Psoas muscle (tissue), 8 donors: Measurements from ENCODE around the gene MS4A15. TPM values are rescaled to one million over a fixed set of nuclear protein-coding genes. Genes with fewer than 3 reads are reported as not detected.

Experiments
- ATAC-seq, 4 donors: fragments of 200-7000 bp; cut with Tn5 transposase; one replicate each; pipeline ENCODE4 v1.9.1; 2020; ENCODE audit warnings: moderate library complexity in 3 of 4, mild to moderate bottlenecking in 2 of 4
- DNase-seq, 2 donors: peaks; one replicate each; pipeline ENCODE4 v3.0.0-alpha.2; 2020
- H3K27ac ChIP-seq: fragments of 200-600 bp; one replicate; pipeline ENCODE4 v1.8.0; 2022
- H3K27me3 ChIP-seq, 3 donors: fragments of 200-600 bp in 1 of 3; one replicate each; pipeline versions ENCODE4 v1.6.1 to v1.8.0; 2013 to 2022; ENCODE audit warnings: low read length in 2 of 3, mild to moderate bottlenecking in 2 of 3, moderate library complexity in 1 of 3; ENCODE audit not compliant: insufficient read depth in 3 of 3
- H3K36me3 ChIP-seq, 2 donors: fragments of 200-600 bp in 1 of 2; one replicate each; pipeline versions ENCODE4 v1.6.1 to v1.8.0; 2013 to 2022; ENCODE audit warnings: low read depth in 1 of 2, mild to moderate bottlenecking in 1 of 2, moderate library complexity in 1 of 2; ENCODE audit not compliant: insufficient read depth in 1 of 2
- H3K4me1 ChIP-seq: fragments of 200-600 bp; one replicate; pipeline ENCODE4 v1.8.0; 2022
- H3K4me3 ChIP-seq: fragments of 200-600 bp; one replicate; pipeline ENCODE4 v1.8.0; 2022; ENCODE audit warnings: mild to moderate bottlenecking
- H3K9me3 ChIP-seq: fragments of 200-600 bp; one replicate; pipeline ENCODE4 v1.8.0; 2022
- WGBS, 3 donors: extraction: QIAGEN DNeasy Blood & Tissue Kit; methylation state at CpG; one replicate each; pipeline versions ENCODE4 v1.1.6 to v1.1.7; 2013; 5-methylcytosine and 5-hydroxymethylcytosine counted together
- intact Hi-C, 2 donors: fragments of 100-400 bp; cut with DNase I; formaldehyde crosslinking; loops; one replicate each; pipeline versions ENCODE4 v1.11.0 to v1.14.2; 2022
- polyA plus RNA-seq, 3 donors: library from polyadenylated mRNA; stranded (reverse); fragments of 200-250 nt; gene quantifications; one replicate each; pipeline ENCODE4 v1.2.3, GENCODE V29; 2013
- total RNA-seq, 4 donors: library from RNA; stranded (reverse); fragmentation: NEBNext Ultra II Directional in 2 of 4; extraction: Animal tissue kit (Norgen Biotek cat#: 25700) in 2 of 4; gene quantifications; one replicate each; pipeline versions ENCODE4 v1.2.1 to v1.2.4, GENCODE V29; 2021 to 2023
- TF ChIP-seq, protein P1 (sequence below): fragments of 200-600 bp; IDR thresholded peaks from one replicate; pipeline ENCODE4 v1.8.0; 2022; ENCODE audit warnings: antibody characterized with exemption
- donor health status: healthy with polysubstance abuse.
- donor health status: DM: no; HTN: no; CAD: no; lungs with moderate emphysema.
- donor health status: Bipolar disorder and iron deficiency.
- donor health status: healthy.
- donor health status: DM: yes; HTN: yes; CAD: no.
- donor health status: DM: no; HTN: no; CAD: no.
- donor health status: DM: no; HTN: no; CAD: no.
- donor health status: DM: yes; HTN: yes; CAD: no.

The MS4A15 gene
- total and polyA plus RNA-seq, 7 donors = not detected

DNA sequence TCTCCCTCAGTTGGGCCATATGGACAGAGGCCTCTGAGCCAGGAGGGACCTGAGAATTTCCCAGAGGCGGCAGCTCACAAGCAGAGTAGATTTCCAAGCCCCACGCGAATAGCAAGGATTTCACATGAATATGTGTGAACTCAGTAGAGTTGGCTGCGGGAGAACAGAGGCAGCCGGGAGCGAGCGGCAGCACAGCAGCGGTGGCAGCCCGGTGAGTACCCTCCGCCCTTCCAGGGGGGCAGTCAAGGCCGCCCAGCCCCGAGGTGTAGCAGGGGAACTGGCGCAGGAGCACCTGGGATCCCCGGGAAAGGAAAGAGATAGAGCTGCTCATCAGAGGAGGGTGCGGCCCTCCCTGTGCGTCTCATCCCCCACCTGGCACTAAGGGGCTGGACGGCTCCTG is 8.4 kb upstream of the MS4A15 start:
- no peak overlapping the region for H3K27ac ChIP-seq
- DNase-seq = no peak
- no peaks in the 10 kb centered on the region for H3K4me1 ChIP-seq
- ATAC-seq = no peak
- intact Hi-C loops = no loop called here
- TF ChIP-seq, protein P1, sequence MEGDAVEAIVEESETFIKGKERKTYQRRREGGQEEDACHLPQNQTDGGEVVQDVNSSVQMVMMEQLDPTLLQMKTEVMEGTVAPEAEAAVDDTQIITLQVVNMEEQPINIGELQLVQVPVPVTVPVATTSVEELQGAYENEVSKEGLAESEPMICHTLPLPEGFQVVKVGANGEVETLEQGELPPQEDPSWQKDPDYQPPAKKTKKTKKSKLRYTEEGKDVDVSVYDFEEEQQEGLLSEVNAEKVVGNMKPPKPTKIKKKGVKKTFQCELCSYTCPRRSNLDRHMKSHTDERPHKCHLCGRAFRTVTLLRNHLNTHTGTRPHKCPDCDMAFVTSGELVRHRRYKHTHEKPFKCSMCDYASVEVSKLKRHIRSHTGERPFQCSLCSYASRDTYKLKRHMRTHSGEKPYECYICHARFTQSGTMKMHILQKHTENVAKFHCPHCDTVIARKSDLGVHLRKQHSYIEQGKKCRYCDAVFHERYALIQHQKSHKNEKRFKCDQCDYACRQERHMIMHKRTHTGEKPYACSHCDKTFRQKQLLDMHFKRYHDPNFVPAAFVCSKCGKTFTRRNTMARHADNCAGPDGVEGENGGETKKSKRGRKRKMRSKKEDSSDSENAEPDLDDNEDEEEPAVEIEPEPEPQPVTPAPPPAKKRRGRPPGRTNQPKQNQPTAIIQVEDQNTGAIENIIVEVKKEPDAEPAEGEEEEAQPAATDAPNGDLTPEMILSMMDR = no peak
- whole genome bisulfite sequencing, 3 donors = 82 to 86% (median 84%) methylated on average over 17 of the region's 17 CpGs
- H3K27me3 ChIP-seq = peaks cover 0 to 10% (median 0%) of the 10 kb centered on the region in 3 donors
- no peak overlapping the region for H3K4me3 ChIP-seq
- no peaks in the 10 kb centered on the region for H3K36me3 ChIP-seq
- no peaks in the 10 kb centered on the region for H3K9me3 ChIP-seq

DNA sequence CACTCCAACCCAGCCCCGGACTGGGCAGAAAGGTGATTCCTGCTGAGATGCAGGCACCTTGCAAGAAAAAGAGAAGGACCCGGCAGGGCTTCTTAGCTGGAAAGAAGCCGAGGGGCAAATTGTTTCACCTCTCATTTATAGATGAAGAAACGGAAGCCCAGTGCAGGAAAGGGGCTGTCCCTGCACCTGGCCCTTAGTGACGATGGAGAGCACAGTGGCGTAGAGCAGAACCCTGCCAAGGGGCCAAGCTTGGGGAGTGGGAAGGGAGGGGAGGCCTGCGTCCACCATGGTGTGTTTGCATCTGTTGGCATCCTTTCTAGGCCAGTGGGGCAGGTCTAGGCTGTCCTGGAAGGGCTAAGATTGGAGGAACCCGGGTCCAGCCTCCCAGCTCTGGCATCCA is 7.8 kb upstream of the MS4A15 start:
- 58 to 68% (median 64%) methylated on average over 8 of the region's 8 CpGs for WGBS, 3 donors
- TF ChIP-seq, protein P1 = no peak
- intact Hi-C loops = no loop called here
- DNase-seq = no peak
- no peak for ATAC-seq
- no peaks in the 10 kb centered on the region for H3K9me3 ChIP-seq
- no peaks in the 10 kb centered on the region for H3K4me1 ChIP-seq
- peaks cover 0 to 16% (median 0%) of the 10 kb centered on the region in 3 donors for H3K27me3 ChIP-seq
- H3K4me3 ChIP-seq = no peak overlapping the region
- H3K36me3 ChIP-seq = no peaks in the 10 kb centered on the region
- no peak overlapping the region for H3K27ac ChIP-seq

DNA sequence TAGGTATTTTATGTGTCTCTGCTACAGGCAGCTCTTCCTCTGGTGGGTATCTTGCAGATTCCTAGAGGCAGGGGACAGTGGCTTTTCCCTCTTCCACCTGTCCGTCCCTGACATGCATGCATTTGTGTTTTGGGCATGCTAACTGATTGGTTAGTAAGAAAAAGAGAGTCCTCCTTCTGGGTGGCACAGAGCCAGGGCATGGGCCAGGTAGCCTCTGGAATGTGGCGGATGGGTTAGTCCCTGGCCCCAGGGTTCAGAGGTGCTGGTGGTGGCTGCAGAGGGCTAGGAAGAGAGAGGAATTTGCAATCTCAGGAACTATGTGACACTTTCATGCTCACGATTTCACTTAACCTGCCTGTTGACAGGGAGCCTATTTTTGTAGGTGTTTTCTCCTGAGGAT is 5.8 kb upstream of the MS4A15 start:
- H3K27me3 ChIP-seq = peaks cover 0 to 17% (median 0%) of the 10 kb centered on the region in 3 donors
- H3K4me3 ChIP-seq = no peak overlapping the region
- intact Hi-C loops = no loop called here
- DNase-seq (no peak), ATAC-seq (no peak)
- H3K27ac ChIP-seq = no peak overlapping the region
- no peaks in the 10 kb centered on the region for H3K9me3 ChIP-seq
- H3K4me1 ChIP-seq = no peaks in the 10 kb centered on the region
- H3K36me3 ChIP-seq = no peaks in the 10 kb centered on the region
- 70 to 71% (median 70%) methylated on average over 3 of the region's 3 CpGs for WGBS, 3 donors
- TF ChIP-seq, protein P1 = no peak

DNA sequence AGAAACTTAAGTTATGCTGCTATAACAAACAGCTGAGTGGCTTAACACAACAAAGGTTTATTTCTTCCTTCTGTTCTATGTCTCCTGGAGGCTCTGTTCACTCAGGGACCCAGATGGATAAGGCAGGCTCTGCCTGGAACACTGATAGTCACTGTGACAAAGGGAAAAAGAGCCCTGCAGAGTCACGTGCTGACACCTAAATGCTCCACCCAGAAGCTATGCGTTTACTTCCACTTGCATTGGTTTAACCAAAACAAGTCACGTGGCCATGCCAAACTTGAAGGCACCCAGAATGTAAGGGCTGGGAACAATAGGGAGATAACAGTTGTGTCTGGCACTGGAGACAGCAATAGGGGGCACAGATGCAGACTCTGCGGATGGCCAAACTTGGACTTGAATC is 3.4 kb upstream of the MS4A15 start:
- TF ChIP-seq, protein P1 = no peak
- Histone ChIP-seq H3K4me1 (no peaks in the 10 kb centered on the region), H3K4me3 (no peak overlapping the region), H3K27ac (no peak overlapping the region), H3K27me3 (peaks cover 0 to 17% (median 0%) of the 10 kb centered on the region in 3 donors), H3K36me3 (no peaks in the 10 kb centered on the region), H3K9me3 (no peaks in the 10 kb centered on the region)
- ATAC-seq (no peak), DNase-seq (no peak)
- 51 to 65% (median 53%) methylated on average over 4 of the region's 4 CpGs for WGBS, 3 donors
- intact Hi-C loops = no loop called here

DNA sequence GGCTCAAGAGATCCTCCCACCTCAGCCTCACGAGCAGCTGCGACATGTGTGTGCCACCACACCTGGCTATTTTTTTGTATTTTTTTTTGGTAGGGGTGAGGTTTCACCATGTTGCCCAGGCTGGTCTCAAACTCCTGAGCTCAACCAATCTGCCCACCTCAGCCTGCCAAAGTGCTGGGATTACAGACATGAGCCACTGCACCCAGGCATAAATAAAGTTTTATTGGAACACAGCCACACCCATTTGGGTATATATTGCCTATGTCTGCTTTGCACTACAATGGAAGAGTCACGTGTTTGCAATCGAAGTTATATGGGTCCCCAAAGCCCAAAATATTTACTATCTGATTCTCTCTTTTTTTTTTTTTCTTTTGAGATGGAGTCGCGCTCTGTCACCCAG is 1.8 kb upstream of the MS4A15 start:
- intact Hi-C loops = no loop called here
- Histone ChIP-seq H3K36me3 (no peaks in the 10 kb centered on the region), H3K27ac (no peak overlapping the region), H3K4me1 (no peaks in the 10 kb centered on the region), H3K9me3 (no peaks in the 10 kb centered on the region), H3K27me3 (peaks cover 0 to 17% (median 0%) of the 10 kb centered on the region in 3 donors), H3K4me3 (no peak overlapping the region)
- DNase-seq (no peak), ATAC-seq (no peak)
- 84 to 89% (median 85%) methylated on average over 6 of the region's 6 CpGs for WGBS, 3 donors
- TF ChIP-seq, protein P1 = no peak
